Measurements from ENCODE around the gene VAT1L.

The VAT1L gene

DNA sequence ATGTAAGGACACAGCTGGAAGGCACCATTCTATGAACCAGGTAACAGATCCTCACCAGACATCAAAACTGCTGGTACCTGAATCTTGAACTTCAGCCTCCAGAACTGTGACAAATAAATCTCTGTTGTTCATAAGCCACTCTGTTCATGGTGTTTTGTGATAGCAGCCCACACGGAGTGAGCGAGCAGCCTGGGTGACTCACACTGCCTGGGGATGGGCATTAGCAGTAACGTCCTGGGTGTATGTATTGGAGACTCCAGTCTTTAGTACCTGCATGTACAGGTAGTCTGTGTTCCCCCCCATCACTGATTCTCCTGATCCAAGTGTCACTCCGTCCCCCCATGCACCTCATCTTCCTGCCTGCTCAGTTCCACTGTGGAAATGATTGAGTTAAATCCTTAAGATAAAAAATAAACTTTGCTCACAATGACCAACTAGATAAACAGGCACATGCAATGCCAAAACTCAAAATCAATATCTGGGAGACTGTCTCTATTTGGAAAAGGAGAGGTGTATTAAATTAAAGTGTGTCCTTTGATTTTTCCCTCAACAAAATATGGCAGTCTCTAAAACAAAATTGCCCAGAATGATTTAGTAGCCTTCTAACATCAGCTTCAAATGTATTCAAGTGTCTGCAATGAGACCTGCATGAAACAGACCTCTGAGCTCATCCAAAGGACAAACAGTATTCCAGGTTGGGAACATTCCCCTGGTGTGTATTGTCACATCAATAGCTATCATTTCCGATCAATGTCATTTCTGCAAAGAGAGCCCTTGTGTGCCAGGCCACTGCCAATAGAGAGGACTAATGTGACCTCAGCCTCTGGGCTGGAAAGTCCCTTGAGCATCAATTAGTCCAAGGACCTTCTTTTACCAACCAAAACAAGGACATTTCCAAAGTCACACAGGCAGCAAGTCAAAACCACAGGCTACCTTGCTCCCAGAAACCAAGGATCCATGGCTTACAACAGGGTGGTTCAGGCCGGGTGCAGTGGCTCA lies 12.2 kb upstream of the VAT1L start:
- FAIRE-seq, result no peak
- TF ChIP-seq SPI1 (IDR thresholded peaks at IDR 0.05; ENCODE audit: low read depth, low read length) (no peak), TAF1 (IDR thresholded peaks at IDR 0.05; ENCODE audit: low read depth, low read length) (no peak), POLR2AphosphoS5 (IDR thresholded peaks at IDR 0.05; ENCODE audit: low read depth, low read length) (no peak), POLR2A (IDR thresholded peaks at IDR 0.05; ENCODE audit: low read depth, low read length) (no peak), POU2F2 (IDR thresholded peaks at IDR 0.05; ENCODE audit: low read depth, low read length) (no peak), PAX5 (IDR thresholded peaks at IDR 0.05; ENCODE audit: insufficient read depth, low read length, severe bottlenecking) (no peak)
- DNase-seq (ENCODE audit: insufficient read length, low spot score), result no peak

DNA sequence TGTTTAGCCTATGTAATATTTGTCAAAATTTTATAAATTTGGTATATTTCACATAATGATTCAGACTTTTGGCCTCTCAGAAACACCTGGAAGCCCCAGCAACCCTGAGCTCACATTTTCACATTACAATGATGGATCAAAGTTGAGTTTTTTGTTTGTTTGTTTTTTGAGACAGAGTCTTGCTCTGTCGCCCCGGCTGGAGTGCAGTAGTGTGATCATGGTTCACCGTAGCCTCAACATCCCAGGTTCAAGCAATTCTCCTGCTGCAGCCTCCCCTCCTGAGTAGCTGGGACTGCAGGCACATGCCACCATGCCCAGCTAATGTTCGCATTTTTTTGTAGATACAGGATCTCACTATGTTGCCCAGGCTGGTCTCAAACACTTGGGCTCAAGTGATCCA lies 10.6 kb upstream of the VAT1L start:
- no peak for TF ChIP-seq POU2F2 (IDR thresholded peaks at IDR 0.05; ENCODE audit: low read depth, low read length)
- FAIRE-seq, result no peak
- DNase-seq (ENCODE audit: insufficient read length, low spot score), result no peak

DNA sequence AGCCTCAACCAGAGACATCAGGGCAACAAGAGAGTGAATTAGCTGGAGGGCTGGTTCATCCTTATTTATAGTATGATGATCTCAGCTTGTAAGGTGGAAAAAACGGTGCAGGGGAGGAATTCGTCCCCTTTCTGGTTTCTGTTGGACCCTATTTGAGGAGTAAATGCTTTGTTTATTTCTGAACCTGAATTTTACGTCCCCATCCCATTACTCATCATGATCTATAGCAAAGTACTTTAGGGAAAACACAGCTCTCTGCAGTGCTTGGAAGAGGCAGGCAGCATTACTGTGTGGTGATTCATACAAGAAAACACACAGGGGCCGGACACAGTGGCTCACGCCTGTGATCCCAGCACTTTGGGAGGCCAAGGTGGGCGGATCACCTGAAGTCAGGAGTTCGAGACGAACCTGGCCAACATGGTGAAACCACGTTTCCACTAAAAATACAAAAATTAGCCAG lies 8.0 kb upstream of the VAT1L start:
- FAIRE-seq, result no peak
- TF ChIP-seq PAX5 (IDR thresholded peaks at IDR 0.05; ENCODE audit: insufficient read depth, low read length, severe bottlenecking), result no peak
- TF ChIP-seq TAF1 (IDR thresholded peaks at IDR 0.05; ENCODE audit: low read depth, low read length), result no peak
- no peak for TF ChIP-seq POLR2A (IDR thresholded peaks at IDR 0.05; ENCODE audit: low read depth, low read length)
- TF ChIP-seq POU2F2 (IDR thresholded peaks at IDR 0.05; ENCODE audit: low read depth, low read length), result no peak
- no peak for TF ChIP-seq SPI1 (IDR thresholded peaks at IDR 0.05; ENCODE audit: low read depth, low read length)
- TF ChIP-seq POLR2AphosphoS5 (IDR thresholded peaks at IDR 0.05; ENCODE audit: low read depth, low read length), result no peak
- DNase-seq (ENCODE audit: insufficient read length, low spot score), result no peak

DNA sequence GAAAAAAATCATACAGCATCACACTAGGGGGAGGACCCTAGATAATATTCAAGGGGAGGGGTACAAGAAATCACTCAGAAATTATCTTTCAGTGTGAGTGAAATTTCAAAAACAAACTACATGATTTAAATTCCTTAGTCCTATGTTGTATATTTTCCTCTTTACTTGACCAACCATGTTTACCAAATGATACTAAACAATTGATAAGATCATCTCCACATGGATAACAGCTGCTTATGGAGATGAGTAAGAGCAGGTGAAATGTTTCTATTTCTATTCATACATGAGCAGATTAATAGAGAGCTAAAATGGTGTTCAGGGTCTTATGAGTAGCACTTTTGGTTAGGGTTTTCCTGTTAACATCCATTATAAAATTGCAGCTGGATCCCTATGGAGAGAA lies 7.3 kb upstream of the VAT1L start:
- FAIRE-seq, result no peak
- TF ChIP-seq PAX5 (IDR thresholded peaks at IDR 0.05; ENCODE audit: insufficient read depth, low read length, severe bottlenecking), result no peak
- DNase-seq (ENCODE audit: insufficient read length, low spot score), result no peak

DNA sequence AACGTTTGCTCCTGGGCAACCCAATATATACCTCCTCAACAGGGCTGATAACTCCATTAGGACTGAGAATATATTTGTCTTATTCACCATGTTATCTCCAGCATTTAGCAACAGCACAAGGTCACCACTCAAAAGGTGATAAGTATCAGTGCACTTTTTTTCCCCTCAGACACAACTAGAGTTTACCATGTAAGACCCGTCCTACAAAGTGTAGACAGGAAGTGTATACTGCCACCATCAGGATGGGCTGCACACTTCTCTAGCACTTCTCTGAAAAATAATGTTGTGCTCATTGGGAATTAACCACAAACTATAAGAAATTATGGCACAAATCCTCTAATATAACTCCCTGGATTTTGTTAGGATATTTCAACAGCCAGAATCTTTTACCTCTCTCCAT lies 5.7 kb upstream of the VAT1L start:
- TF ChIP-seq POLR2AphosphoS5 (IDR thresholded peaks at IDR 0.05; ENCODE audit: low read depth, low read length) (no peak), TAF1 (IDR thresholded peaks at IDR 0.05; ENCODE audit: low read depth, low read length) (no peak), POU2F2 (IDR thresholded peaks at IDR 0.05; ENCODE audit: low read depth, low read length) (no peak), SPI1 (IDR thresholded peaks at IDR 0.05; ENCODE audit: low read depth, low read length) (no peak), PAX5 (IDR thresholded peaks at IDR 0.05; ENCODE audit: insufficient read depth, low read length, severe bottlenecking) (no peak), POLR2A (IDR thresholded peaks at IDR 0.05; ENCODE audit: low read depth, low read length) (no peak)
- no peak for FAIRE-seq
- DNase-seq (ENCODE audit: insufficient read length, low spot score), result no peak

DNA sequence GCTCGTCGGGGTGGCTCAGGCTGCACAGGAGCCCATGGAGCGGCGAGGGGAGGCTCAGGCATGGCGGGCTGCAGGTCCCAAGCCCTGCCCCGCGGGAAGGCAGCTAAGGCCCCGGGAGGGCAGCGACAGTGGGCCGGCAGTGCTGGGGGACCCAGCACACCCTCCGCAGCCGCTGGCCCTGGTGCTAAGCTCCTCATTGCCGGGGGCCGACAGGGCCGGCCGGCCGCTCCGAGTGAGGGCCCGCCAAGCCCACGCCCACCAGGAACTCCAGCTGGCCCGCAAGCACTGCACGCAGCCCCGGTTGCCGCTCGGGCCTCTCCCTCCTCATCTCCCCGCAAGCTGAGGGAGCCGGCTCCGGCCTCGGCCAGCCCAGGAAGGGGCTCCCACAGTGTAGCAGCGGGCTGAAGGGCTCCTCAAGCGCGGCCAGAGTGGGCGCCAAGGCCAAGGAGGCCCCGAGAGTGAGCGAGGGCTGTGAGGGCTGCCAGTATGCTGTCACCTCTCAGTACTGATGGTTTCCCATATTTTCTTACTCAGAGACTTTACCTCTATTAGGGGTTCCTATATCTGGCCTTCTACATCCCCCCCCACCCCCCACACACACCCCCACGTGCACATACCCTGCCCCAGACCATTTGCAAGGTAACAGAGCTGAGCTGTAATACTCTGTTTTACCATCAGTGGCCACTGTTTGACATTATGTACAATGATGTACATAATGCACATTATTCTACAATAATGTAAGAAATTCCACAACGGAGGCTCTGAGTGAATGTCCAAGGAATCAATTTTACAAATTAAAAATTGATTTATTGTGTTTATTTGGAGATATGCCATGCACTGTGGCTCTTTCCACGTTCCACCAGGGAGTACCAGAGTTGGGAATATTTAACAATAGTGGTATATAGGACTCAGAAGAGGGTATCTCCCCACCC lies 3.7 kb upstream of the VAT1L start:
- DNase-seq (ENCODE audit: insufficient read length, low spot score) (no peak), FAIRE-seq (no peak)
- TF ChIP-seq TAF1 (IDR thresholded peaks at IDR 0.05; ENCODE audit: low read depth, low read length) (no peak), POU2F2 (IDR thresholded peaks at IDR 0.05; ENCODE audit: low read depth, low read length) (no peak), SPI1 (IDR thresholded peaks at IDR 0.05; ENCODE audit: low read depth, low read length) (no peak), POLR2AphosphoS5 (IDR thresholded peaks at IDR 0.05; ENCODE audit: low read depth, low read length) (no peak), POLR2A (IDR thresholded peaks at IDR 0.05; ENCODE audit: low read depth, low read length) (no peak)

DNA sequence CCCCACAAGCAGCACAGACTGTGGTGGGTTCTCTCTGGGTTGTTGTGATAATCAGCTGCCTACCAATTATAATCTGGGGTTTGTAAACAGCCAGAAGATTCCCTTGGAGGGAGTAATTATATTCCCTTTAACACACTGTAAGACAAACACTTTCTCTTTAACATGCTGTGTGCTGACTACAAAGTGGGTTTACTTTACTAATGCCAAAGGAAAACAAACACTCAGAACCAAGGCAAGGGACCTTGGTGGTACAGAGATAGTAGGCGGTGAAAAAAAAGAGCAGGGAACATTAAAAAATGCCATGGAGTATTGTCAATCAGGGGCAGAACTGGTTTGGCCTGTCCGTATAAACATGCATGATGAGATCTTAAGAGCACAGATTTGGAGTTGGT lies 3.0 kb upstream of the VAT1L start:
- TF ChIP-seq POLR2AphosphoS5 (IDR thresholded peaks at IDR 0.05; ENCODE audit: low read depth, low read length) (no peak), TAF1 (IDR thresholded peaks at IDR 0.05; ENCODE audit: low read depth, low read length) (no peak), SPI1 (IDR thresholded peaks at IDR 0.05; ENCODE audit: low read depth, low read length) (no peak)
- no peak for FAIRE-seq
- no peak for DNase-seq (ENCODE audit: insufficient read length, low spot score)

DNA sequence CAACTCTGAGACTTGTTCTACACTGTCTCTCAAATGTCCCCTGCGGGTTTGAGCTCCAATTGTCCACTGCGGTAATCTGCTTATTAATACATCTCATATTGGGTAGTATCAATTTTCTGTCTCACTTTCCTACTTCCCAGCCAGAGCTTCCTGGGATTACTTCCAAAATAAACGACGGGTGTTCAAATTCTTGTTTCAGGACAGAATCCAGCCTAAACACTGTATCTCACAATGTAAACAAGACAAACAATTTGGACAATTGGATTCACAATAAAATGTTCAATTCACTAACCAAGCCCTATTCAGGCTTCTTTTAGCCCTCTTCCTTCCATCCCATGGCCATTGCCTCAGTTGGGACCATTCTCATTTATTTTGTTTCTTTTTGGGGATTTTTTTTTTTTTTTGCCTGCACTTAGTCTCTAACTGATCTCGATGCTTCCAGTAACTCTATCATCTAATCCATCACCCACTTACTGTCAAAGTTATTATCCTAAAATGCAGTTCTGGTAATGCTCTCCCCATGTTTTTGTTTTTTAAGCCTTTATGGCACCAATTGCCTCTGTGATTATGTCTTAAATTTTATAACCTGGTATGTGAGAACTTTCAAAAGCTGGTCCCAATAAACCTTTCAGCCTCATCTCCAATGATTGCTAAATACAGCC lies 2.0 kb upstream of the VAT1L start:
- TF ChIP-seq TAF1 (IDR thresholded peaks at IDR 0.05; ENCODE audit: low read depth, low read length) (no peak), PAX5 (IDR thresholded peaks at IDR 0.05; ENCODE audit: insufficient read depth, low read length, severe bottlenecking) (no peak), POLR2A (IDR thresholded peaks at IDR 0.05; ENCODE audit: low read depth, low read length) (no peak), POLR2AphosphoS5 (IDR thresholded peaks at IDR 0.05; ENCODE audit: low read depth, low read length) (no peak), SPI1 (IDR thresholded peaks at IDR 0.05; ENCODE audit: low read depth, low read length) (no peak), POU2F2 (IDR thresholded peaks at IDR 0.05; ENCODE audit: low read depth, low read length) (no peak)
- DNase-seq (ENCODE audit: insufficient read length, low spot score) (no peak), FAIRE-seq (no peak)

DNA sequence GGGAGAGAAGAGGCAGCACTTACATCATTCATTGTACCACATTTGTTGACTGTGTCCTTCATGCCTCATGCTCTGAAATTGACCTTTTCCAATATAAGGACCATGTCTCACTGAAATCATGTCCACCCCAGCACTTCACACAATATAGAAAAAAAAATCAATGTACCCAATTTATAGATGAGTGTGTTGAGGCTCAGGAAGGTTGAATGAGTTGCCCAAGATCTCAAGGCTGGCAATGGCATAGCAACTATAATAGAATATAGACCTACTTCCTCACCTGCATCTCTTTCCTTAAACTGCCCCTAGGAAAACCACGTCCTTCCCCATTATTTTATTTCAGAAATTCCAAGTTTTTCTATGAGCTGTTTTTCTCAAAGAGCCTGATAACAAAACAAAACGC lies 912 bp upstream of the VAT1L start:
- TF ChIP-seq POU2F2 (IDR thresholded peaks at IDR 0.05; ENCODE audit: low read depth, low read length), result no peak
- no peak for TF ChIP-seq POLR2A (IDR thresholded peaks at IDR 0.05; ENCODE audit: low read depth, low read length)
- TF ChIP-seq PAX5 (IDR thresholded peaks at IDR 0.05; ENCODE audit: insufficient read depth, low read length, severe bottlenecking), result no peak
- TF ChIP-seq TAF1 (IDR thresholded peaks at IDR 0.05; ENCODE audit: low read depth, low read length), result no peak
- no peak for TF ChIP-seq POLR2AphosphoS5 (IDR thresholded peaks at IDR 0.05; ENCODE audit: low read depth, low read length)
- no peak for TF ChIP-seq SPI1 (IDR thresholded peaks at IDR 0.05; ENCODE audit: low read depth, low read length)
- DNase-seq (ENCODE audit: insufficient read length, low spot score), result no peak
- FAIRE-seq, result no peak

Measured in GM12891 (cell line).